ENCODE measurements around the gene HCAR3.
A peak's percentile ranks its signal among the peaks of the same experiment; 100 is the strongest.
"Not testable (repeated sequence)": the region's sequence is repeated elsewhere in the genome, so short reads cannot be mapped to it uniquely, and the experiment has no call there.

HCAR3 gene

GRCh38 chr12:122716658-122717057 lies at the start of gene HCAR3:
TSS of gene HCAR3 (minus strand) at chr12:122716811. CDS start at chr12:122716737, 74 bp downstream.
- DNase-seq, result peak; percentile 96

GRCh38 chr12:122757568-122757967 lies 41.0 kb upstream of the HCAR3 start:
- DNase-seq, result no peak

- no peak for DNase-seq
Measured at GRCh38 chr12:122754790-122755189, 38.2 kb upstream of the HCAR3 start.

GRCh38 chr12:122753319-122753650 lies 36.7 kb upstream of the HCAR3 start:
- DNase-seq, result no peak

GRCh38 chr12:122752464-122753318 lies 36.1 kb upstream of the HCAR3 start, which contains the start of gene DENR:
TSS of gene DENR (plus strand) at chr12:122752824. CDS start at chr12:122753702, 878 bp downstream.
- peak; percentile 98 for DNase-seq

- not testable (repeated sequence) for DNase-seq
Measured at GRCh38 chr12:122750781-122751515, 34.3 kb upstream of the HCAR3 start.

- DNase-seq, result peak; percentile 23
Measured at GRCh38 chr12:122749569-122750332, 33.1 kb upstream of the HCAR3 start.

- DNase-seq, result no peak
Measured at GRCh38 chr12:122747224-122748135, 30.9 kb upstream of the HCAR3 start.

GRCh38 chr12:122743895-122744525 lies 27.4 kb upstream of the HCAR3 start:
- no peak for DNase-seq

- DNase-seq, result no peak
Measured at GRCh38 chr12:122740351-122740750, 23.7 kb upstream of the HCAR3 start.

- DNase-seq, result no peak
Measured at GRCh38 chr12:122738571-122738970, 22.0 kb upstream of the HCAR3 start.

GRCh38 chr12:122732611-122733010 lies 16.0 kb upstream of the HCAR3 start:
- DNase-seq, result no peak

GRCh38 chr12:122732170-122732569 lies 15.6 kb upstream of the HCAR3 start:
- no peak for DNase-seq

GRCh38 chr12:122730215-122731014 lies 13.8 kb upstream of the HCAR3 start, which contains the start of gene HCAR1:
TSS of gene HCAR1 (minus strand) at chr12:122730844. CDS start at chr12:122730339, 505 bp downstream.
- no peak for DNase-seq

- no peak for DNase-seq
Measured at GRCh38 chr12:122729583-122730214, 13.1 kb upstream of the HCAR3 start.

GRCh38 chr12:122726080-122726558 lies 9.5 kb upstream of the HCAR3 start:
- no peak for DNase-seq

GRCh38 chr12:122725452-122726079 lies 9.0 kb upstream of the HCAR3 start:
- DNase-seq, result no peak

- DNase-seq, result no peak
Measured at GRCh38 chr12:122724641-122725243, 8.1 kb upstream of the HCAR3 start.

- no peak for DNase-seq
Measured at GRCh38 chr12:122722387-122722786, 5.8 kb upstream of the HCAR3 start.

Data from NCI-H2171 treated with DMSO at 0.1 percent for 48 hours (cell line).